GM23338 (cell line): ENCODE results near the gene MTHFD1L. TPM values are rescaled to one million over a fixed set of nuclear protein-coding genes. Genes with fewer than 3 reads are reported as not detected.

Source experiments
- ATAC-seq: fragments of 200-7000 bp; cut with Tn5 transposase; 3 replicates; pipeline ENCODE4 v1.9.1; 2020
- DNase-seq: peaks from one replicate; pipeline ENCODE4 v3.0.0-alpha.2; 2015; ENCODE audit warnings: low spot score
- H2AFZ ChIP-seq: fragments of 200-600 bp; sonication (generic); 2 replicates; pipeline ENCODE4 v1.8.0; 2016; ENCODE audit warnings: antibody characterized with exemption, mild to moderate bottlenecking, moderate library complexity
- H3F3A ChIP-seq: fragments of 200-600 bp; sonication (generic); replicated peaks from 2 replicates; pipeline ENCODE4 v1.8.0; 2017; ENCODE audit warnings: antibody characterized with exemption, mixed run types, low read depth
- H3K27ac ChIP-seq: fragments of 200-600 bp; sonication (generic); 2 replicates; pipeline ENCODE4 v1.6.1; 2016; ENCODE audit warnings: low read depth
- H3K27me3 ChIP-seq: fragments of 200-600 bp; sonication (generic); 2 replicates; pipeline ENCODE4 v1.8.0; 2016; ENCODE audit warnings: mild to moderate bottlenecking, mixed run types, moderate library complexity; ENCODE audit not compliant: insufficient read depth
- H3K36me3 ChIP-seq: fragments of 200-600 bp; sonication (generic); 2 replicates; pipeline ENCODE4 v1.8.0; 2016; ENCODE audit warnings: mild to moderate bottlenecking; ENCODE audit not compliant: insufficient read depth
- H3K4me1 ChIP-seq: fragments of 200-600 bp; sonication (generic); 2 replicates; pipeline ENCODE4 v1.8.0; 2016; ENCODE audit warnings: mild to moderate bottlenecking, moderate library complexity; ENCODE audit not compliant: insufficient read depth
- H3K4me2 ChIP-seq: fragments of 200-600 bp; sonication (generic); 2 replicates; pipeline ENCODE4 v1.7.1; 2017; ENCODE audit warnings: mixed run types
- H3K4me3 ChIP-seq: fragments of 200-600 bp; sonication (generic); 2 replicates; pipeline ENCODE4 v1.6.1; 2016; ENCODE audit warnings: mixed run types
- H3K79me2 ChIP-seq: fragments of 200-600 bp; sonication (generic); replicated peaks from 2 replicates; pipeline ENCODE4 v1.8.0; 2017; ENCODE audit warnings: mild to moderate bottlenecking; ENCODE audit not compliant: insufficient read depth
- H3K9me2 ChIP-seq: fragments of 200-600 bp; sonication (generic); 2 replicates; pipeline ENCODE4 v1.8.0; 2017; ENCODE audit not compliant: insufficient read depth
- H4K20me1 ChIP-seq: fragments of 200-600 bp; sonication (generic); replicated peaks from 2 replicates; pipeline ENCODE4 v1.8.0; 2017; ENCODE audit warnings: mild to moderate bottlenecking; ENCODE audit not compliant: insufficient read depth
- H3K27ac Mint-ChIP-seq: 2 replicates; pipeline ENCODE4 v1.8.0; 2020; ENCODE audit warnings: inconsistent platforms, mild to moderate bottlenecking, moderate library complexity, mixed read lengths
- H3K27me3 Mint-ChIP-seq: 3 replicates; pipeline ENCODE4 v1.8.0; 2022; ENCODE audit warnings: low read depth, mild to moderate bottlenecking, moderate library complexity, mixed read lengths, inconsistent platforms; ENCODE audit not compliant: insufficient read depth, poor library complexity
- H3K36me3 Mint-ChIP-seq: 3 replicates; pipeline ENCODE4 v1.8.0; 2021; ENCODE audit warnings: low read depth, mild to moderate bottlenecking, inconsistent platforms, moderate library complexity, mixed read lengths
- H3K4me1 Mint-ChIP-seq: 3 replicates; pipeline ENCODE4 v1.8.0; 2020; ENCODE audit warnings: mild to moderate bottlenecking, inconsistent platforms, mixed read lengths
- H3K4me3 Mint-ChIP-seq: 3 replicates; pipeline ENCODE4 v1.8.0; 2021; ENCODE audit warnings: moderate library complexity, mild to moderate bottlenecking, inconsistent platforms, mixed read lengths
- H3K9me3 Mint-ChIP-seq: 3 replicates; pipeline ENCODE4 v1.8.0; 2020; ENCODE audit warnings: moderate library complexity, mild to moderate bottlenecking, inconsistent platforms, mixed read lengths
- EZH2phosphoT487 ChIP-seq: fragments of 200-600 bp; sonication (generic); IDR thresholded peaks from one replicate; pipeline ENCODE4 v1.8.1; 2018; ENCODE audit warnings: antibody characterized with exemption; ENCODE audit not compliant: unreplicated experiment
- JUNB ChIP-seq: IDR thresholded peaks from one replicate; pipeline ENCODE4 v1.6.1; 2016; ENCODE audit warnings: antibody characterized with exemption; ENCODE audit not compliant: unreplicated experiment
- NANOG ChIP-seq: IDR thresholded peaks from 2 replicates; pipeline ENCODE4 v1.6.1; 2016; ENCODE audit warnings: antibody characterized with exemption, borderline replicate concordance
- STAT1 ChIP-seq: IDR thresholded peaks from one replicate; pipeline ENCODE4 v1.6.1; 2016; ENCODE audit warnings: antibody characterized with exemption; ENCODE audit not compliant: unreplicated experiment
- ZNF114 ChIP-seq: fragments of 250-450 bp; sonication (Bioruptor Pico); IDR thresholded peaks from 2 replicates; pipeline ENCODE4 v1.5.0; 2020; ENCODE audit warnings: mild to moderate bottlenecking, moderate library complexity
- polyA plus RNA-seq: library from polyadenylated mRNA; unstranded; fragments of >200 nt; fragmentation: Nextera tagmentation; extraction: Ambion mirVana; gene quantifications from 2 replicates; pipeline ENCODE4 v1.2.1, GENCODE V29; 2016
- total RNA-seq: library from RNA; depleted of rRNA; stranded (reverse); fragments of >200 nt; shearing (Covaris generic); gene quantifications from 2 replicates; pipeline ENCODE4 v1.2.3, GENCODE V29; 2014
- TF ChIP-seq, protein P1 (sequence below): IDR thresholded peaks from 2 replicates; pipeline ENCODE4 v1.6.1; 2016; ENCODE audit warnings: antibody characterized with exemption
- TF ChIP-seq, protein P2 (sequence below): IDR thresholded peaks from one replicate; pipeline ENCODE4 v1.6.1; 2018; ENCODE audit warnings: antibody characterized with exemption; ENCODE audit not compliant: unreplicated experiment
- TF ChIP-seq, protein P3 (sequence below): fragments of 250-450 bp; sonication (Bioruptor Pico); IDR thresholded peaks from 2 replicates; pipeline ENCODE4 v1.5.0; 2020; ENCODE audit warnings: mild to moderate bottlenecking, moderate library complexity

MTHFD1L gene
- total and polyA plus RNA-seq, 2 experiments from 2014 or later = 53.2 to 66.8 TPM

DNA sequence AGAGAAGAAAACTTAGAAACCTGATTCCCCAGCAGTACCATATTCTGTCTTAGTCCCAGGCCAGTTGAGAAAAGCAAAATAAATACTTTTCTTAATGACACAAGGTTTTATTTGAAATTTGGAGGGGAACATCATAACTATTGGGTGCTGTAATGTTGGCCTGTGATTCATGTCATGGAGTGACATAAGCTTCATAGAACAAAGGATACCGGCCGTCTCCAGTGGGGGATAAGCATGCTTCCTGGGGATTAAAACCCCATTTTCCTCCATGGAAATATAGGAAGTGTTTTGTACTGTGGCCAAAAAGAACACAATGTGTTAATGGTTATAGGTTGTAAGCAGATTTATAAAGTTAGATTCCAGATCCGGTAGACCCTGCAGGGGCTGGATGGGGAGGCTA lies 18.0 kb downstream of the MTHFD1L start (continued):
- TF ChIP-seq, protein P1, sequence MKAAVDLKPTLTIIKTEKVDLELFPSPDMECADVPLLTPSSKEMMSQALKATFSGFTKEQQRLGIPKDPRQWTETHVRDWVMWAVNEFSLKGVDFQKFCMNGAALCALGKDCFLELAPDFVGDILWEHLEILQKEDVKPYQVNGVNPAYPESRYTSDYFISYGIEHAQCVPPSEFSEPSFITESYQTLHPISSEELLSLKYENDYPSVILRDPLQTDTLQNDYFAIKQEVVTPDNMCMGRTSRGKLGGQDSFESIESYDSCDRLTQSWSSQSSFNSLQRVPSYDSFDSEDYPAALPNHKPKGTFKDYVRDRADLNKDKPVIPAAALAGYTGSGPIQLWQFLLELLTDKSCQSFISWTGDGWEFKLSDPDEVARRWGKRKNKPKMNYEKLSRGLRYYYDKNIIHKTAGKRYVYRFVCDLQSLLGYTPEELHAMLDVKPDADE = no peak
- TF ChIP-seq NANOG (no peak), ZNF114 (no peak)

DNA sequence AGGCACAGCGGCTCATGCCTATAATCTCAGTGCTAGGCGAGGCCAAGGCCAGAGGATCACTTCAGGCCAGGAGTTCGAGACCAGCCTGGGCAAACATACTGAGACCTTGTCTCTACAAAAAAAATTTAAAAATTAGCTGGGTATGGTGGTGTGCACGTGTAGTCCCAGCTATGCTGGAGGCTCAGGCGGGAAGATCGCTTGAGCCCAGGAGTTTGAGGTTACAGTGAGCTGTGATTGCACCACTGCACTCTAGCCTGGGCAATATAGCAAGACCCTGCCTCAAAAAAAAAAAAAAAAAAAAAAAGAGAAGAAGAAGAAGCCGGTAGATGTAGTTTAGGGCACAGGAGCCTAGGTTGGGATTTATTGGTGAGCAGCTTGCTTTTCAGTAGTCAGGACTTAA lies 20.7 kb downstream of the MTHFD1L start:
- no peak for ATAC-seq
- peaks cover 2% of the 10 kb centered on the region; the same call in 1 of the 2 replicates for H4K20me1 ChIP-seq
- Mint-ChIP-seq H3K4me1 (no peaks in the 10 kb centered on the region; the same call in 2 of the 3 replicates), H3K27me3 (peaks cover 2% of the 10 kb centered on the region), H3K27ac (no peak overlapping the region), H3K9me3 (no peaks in the 10 kb centered on the region), H3K36me3 (peaks cover 88% of the 10 kb centered on the region), H3K4me3 (no peak overlapping the region)
- H3K9me2 ChIP-seq = no peaks in the 10 kb centered on the region
- H3K27me3 ChIP-seq = no peaks in the 10 kb centered on the region
- H3F3A ChIP-seq = no peaks in the 10 kb centered on the region; the same call in 1 of the 2 replicates
- DNase-seq = no peak
- H3K4me1 ChIP-seq = no peaks in the 10 kb centered on the region
- H3K79me2 ChIP-seq = peaks cover 14% of the 10 kb centered on the region
- no peak overlapping the region for H2AFZ ChIP-seq
- H3K27ac ChIP-seq = no peak overlapping the region
- no peak overlapping the region for H3K4me2 ChIP-seq
- TF ChIP-seq, protein P1 = no peak
- TF ChIP-seq JUNB = no peak
- TF ChIP-seq STAT1 = no peak
- TF ChIP-seq, protein P2, sequence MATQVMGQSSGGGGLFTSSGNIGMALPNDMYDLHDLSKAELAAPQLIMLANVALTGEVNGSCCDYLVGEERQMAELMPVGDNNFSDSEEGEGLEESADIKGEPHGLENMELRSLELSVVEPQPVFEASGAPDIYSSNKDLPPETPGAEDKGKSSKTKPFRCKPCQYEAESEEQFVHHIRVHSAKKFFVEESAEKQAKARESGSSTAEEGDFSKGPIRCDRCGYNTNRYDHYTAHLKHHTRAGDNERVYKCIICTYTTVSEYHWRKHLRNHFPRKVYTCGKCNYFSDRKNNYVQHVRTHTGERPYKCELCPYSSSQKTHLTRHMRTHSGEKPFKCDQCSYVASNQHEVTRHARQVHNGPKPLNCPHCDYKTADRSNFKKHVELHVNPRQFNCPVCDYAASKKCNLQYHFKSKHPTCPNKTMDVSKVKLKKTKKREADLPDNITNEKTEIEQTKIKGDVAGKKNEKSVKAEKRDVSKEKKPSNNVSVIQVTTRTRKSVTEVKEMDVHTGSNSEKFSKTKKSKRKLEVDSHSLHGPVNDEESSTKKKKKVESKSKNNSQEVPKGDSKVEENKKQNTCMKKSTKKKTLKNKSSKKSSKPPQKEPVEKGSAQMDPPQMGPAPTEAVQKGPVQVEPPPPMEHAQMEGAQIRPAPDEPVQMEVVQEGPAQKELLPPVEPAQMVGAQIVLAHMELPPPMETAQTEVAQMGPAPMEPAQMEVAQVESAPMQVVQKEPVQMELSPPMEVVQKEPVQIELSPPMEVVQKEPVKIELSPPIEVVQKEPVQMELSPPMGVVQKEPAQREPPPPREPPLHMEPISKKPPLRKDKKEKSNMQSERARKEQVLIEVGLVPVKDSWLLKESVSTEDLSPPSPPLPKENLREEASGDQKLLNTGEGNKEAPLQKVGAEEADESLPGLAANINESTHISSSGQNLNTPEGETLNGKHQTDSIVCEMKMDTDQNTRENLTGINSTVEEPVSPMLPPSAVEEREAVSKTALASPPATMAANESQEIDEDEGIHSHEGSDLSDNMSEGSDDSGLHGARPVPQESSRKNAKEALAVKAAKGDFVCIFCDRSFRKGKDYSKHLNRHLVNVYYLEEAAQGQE = no peak
- TF ChIP-seq ZNF114 = no peak
- TF ChIP-seq, protein P3, sequence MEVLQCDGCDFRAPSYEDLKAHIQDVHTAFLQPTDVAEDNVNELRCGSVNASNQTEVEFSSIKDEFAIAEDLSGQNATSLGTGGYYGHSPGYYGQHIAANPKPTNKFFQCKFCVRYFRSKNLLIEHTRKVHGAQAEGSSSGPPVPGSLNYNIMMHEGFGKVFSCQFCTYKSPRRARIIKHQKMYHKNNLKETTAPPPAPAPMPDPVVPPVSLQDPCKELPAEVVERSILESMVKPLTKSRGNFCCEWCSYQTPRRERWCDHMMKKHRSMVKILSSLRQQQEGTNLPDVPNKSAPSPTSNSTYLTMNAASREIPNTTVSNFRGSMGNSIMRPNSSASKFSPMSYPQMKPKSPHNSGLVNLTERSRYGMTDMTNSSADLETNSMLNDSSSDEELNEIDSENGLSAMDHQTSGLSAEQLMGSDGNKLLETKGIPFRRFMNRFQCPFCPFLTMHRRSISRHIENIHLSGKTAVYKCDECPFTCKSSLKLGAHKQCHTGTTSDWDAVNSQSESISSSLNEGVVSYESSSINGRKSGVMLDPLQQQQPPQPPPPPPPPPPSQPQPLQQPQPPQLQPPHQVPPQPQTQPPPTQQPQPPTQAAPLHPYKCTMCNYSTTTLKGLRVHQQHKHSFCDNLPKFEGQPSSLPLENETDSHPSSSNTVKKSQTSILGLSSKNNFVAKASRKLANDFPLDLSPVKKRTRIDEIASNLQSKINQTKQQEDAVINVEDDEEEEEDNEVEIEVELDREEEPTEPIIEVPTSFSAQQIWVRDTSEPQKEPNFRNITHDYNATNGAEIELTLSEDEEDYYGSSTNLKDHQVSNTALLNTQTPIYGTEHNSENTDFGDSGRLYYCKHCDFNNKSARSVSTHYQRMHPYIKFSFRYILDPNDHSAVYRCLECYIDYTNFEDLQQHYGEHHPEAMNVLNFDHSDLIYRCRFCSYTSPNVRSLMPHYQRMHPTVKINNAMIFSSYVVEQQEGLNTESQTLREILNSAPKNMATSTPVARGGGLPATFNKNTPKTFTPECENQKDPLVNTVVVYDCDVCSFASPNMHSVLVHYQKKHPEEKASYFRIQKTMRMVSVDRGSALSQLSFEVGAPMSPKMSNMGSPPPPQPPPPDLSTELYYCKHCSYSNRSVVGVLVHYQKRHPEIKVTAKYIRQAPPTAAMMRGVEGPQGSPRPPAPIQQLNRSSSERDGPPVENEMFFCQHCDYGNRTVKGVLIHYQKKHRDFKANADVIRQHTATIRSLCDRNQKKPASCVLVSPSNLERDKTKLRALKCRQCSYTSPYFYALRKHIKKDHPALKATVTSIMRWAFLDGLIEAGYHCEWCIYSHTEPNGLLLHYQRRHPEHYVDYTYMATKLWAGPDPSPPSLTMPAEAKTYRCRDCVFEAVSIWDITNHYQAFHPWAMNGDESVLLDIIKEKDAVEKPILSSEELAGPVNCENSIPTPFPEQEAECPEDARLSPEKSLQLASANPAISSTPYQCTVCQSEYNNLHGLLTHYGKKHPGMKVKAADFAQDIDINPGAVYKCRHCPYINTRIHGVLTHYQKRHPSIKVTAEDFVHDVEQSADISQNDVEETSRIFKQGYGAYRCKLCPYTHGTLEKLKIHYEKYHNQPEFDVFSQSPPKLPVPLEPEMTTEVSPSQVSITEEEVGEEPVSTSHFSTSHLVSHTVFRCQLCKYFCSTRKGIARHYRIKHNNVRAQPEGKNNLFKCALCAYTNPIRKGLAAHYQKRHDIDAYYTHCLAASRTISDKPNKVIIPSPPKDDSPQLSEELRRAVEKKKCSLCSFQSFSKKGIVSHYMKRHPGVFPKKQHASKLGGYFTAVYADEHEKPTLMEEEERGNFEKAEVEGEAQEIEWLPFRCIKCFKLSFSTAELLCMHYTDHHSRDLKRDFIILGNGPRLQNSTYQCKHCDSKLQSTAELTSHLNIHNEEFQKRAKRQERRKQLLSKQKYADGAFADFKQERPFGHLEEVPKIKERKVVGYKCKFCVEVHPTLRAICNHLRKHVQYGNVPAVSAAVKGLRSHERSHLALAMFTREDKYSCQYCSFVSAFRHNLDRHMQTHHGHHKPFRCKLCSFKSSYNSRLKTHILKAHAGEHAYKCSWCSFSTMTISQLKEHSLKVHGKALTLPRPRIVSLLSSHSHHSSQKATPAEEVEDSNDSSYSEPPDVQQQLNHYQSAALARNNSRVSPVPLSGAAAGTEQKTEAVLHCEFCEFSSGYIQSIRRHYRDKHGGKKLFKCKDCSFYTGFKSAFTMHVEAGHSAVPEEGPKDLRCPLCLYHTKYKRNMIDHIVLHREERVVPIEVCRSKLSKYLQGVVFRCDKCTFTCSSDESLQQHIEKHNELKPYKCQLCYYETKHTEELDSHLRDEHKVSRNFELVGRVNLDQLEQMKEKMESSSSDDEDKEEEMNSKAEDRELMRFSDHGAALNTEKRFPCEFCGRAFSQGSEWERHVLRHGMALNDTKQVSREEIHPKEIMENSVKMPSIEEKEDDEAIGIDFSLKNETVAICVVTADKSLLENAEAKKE (CRISPR knock-in tag) = no peak
- no peak for TF ChIP-seq NANOG
- TF ChIP-seq EZH2phosphoT487 = no peak
- H3K36me3 ChIP-seq = peaks cover 43% of the 10 kb centered on the region
- H3K4me3 ChIP-seq = no peak overlapping the region
